GM19468 (cell line): ENCODE results near the gene MYO9B.

Experiments
- ATAC-seq: cut with Tn5 transposase; IDR thresholded peaks from one replicate; pipeline ENCODE4 v1.9.1; 2021; ENCODE audit warnings: mild to moderate bottlenecking, moderate library complexity, moderate number of reproducible peaks; ENCODE audit not compliant: unreplicated experiment; ENCODE audit errors: extremely low read depth

MYO9B gene

DNA sequence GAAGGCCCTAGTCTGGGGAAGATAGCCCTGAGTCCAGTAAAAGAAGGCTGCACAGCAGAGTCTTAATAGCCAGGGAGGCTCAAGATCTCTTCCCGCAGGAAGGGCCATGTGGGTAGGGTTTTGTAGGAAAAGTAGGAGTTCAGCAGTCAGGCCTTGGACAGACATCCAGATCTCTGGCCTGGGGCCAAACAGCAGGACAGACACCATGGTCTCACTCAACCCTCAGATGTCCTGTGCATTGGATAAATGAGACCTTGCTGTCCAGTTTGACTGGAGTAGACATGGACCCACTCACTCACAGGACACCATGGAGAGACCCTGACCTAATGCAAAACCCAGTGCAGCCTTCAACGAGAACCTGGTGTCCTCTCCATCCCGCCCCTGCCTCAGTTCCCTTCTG is 154.3 kb downstream of the MYO9B start:
- ATAC-seq = no peak

DNA sequence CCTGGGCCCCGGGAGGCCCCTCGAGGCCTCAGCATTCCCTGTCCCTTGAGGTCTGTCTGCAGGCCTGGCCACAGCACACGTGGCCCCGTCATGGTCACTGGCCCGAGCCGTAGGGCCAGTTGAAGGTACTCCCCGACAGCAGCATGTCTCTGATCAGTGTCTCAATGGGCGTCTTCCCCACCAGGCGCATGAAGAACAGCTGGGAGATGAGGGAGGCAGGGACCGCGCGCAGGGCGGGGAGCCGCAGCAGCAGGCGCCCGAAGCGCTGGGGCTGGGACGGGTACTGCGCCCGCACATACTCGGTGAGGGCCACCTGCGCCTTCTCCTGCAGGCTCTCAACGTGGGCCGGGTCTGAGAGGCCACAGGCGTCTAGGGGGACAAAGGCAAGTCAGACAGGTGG is 156.7 kb downstream of the MYO9B start:
- no peak for ATAC-seq

- ATAC-seq = no peak
Observed at GRCh38 chr19:17234911-17235299, 159.3 kb downstream of the MYO9B start.

- peak; percentile 62 for ATAC-seq
Observed at GRCh38 chr19:17235300-17235970, 159.9 kb downstream of the MYO9B start.

GRCh38 chr19:17235971-17236777 is 160.6 kb downstream of the MYO9B start:
- no peak for ATAC-seq

GRCh38 chr19:17236811-17237543 is 161.4 kb downstream of the MYO9B start:
- ATAC-seq = no peak

- no peak for ATAC-seq
Observed at GRCh38 chr19:17237747-17238706, 162.4 kb downstream of the MYO9B start.

GRCh38 chr19:17240062-17240752 is 164.6 kb downstream of the MYO9B start:
- no peak for ATAC-seq

GRCh38 chr19:17240826-17241399 is 165.3 kb downstream of the MYO9B start:
- ATAC-seq = no peak

- ATAC-seq = no peak
Observed at GRCh38 chr19:17242431-17243208, 167.0 kb downstream of the MYO9B start.

- no peak for ATAC-seq
Observed at GRCh38 chr19:17243211-17243829, 167.7 kb downstream of the MYO9B start.

DNA sequence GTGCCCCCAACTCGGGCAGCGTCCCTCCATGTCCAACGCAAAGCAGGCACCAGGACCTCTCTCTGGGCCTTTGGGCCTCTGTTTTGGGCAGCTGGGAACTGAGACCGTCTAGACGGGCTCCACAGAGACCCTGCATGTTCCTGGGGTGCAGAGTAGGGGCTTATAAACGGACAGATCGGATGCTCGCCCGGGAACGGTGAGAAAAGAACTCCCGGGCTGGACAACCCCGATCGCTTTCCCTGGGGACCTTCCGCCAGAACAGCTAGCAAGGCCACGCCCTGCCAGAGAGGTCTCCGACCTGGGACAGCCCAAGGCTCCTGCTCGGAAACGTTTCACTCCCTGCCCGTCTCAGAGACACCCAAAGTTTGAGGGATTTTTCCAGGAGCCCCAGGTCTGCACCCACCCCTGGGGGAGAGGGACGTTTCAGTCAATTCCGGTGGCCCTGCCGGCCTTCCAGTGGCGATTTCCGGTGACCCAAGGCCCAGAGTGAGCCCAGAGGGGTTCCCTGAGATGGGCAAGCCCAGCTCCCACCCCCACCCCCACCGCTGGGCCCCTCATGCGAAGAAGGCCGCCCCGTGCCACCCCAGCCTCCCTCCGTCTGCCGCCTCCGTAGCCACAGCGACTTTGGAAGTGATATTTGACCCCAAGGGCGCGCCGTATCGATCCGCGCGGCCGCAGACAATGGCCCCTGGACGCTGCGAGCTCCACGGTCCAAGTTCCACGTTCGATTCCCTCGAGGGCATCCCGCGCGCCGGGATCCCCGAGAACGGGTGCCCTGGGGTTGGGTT is 168.4 kb downstream of the MYO9B start:
- no peak for ATAC-seq

- ATAC-seq = no peak
Observed at GRCh38 chr19:17244618-17245534, 169.3 kb downstream of the MYO9B start.

DNA sequence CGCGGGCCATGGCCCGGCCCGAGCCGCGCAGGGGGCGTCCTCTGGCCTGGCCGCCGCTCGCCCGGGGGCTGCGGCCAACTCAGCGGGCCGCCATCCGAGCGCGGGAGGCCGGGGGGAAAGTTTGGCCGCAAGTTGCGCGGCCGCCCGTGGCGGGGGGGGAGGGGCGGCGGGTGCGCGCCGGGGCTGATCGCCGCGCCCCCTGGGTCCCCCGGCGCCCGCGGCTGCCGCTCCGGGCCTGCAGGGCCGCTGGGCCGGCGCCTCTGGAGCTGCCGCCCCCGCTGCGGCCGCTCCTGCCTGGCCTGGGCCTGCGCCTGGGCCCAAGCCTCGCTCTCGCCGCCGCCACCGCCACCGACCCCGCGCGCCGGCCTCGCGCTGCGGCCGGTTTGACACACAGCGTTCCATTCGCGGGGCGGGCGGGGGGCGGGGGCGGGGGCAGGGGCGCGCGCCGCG is 170.0 kb downstream of the MYO9B start, which contains the start of gene NR2F6:
Gene NR2F6 (minus strand): TSS at position 385 of the 450 bp plus-strand sequence. CDS start 699 bp downstream, outside the sequence.
- no peak for ATAC-seq

GRCh38 chr19:17246681-17247425 is 171.3 kb downstream of the MYO9B start:
- no peak for ATAC-seq
